GM21381 (cell line): ENCODE results near the gene ZNF80.
A peak's percentile ranks its signal among the peaks of the same experiment; 100 is the strongest.
"Not testable (repeated sequence)": the region's sequence is repeated elsewhere in the genome, so short reads cannot be mapped to it uniquely, and the experiment has no call there.

ENCODE experiments used
- ATAC-seq: cut with Tn5 transposase; IDR thresholded peaks from one replicate; pipeline ENCODE4 v1.9.1; 2021; ENCODE audit warnings: mild to moderate bottlenecking, moderate library complexity; ENCODE audit not compliant: unreplicated experiment

ZNF80 gene

GRCh38 chr3:114237478-114237877 lies at the start of gene ZNF80:
ZNF80 (minus strand) TSS chr3:114237578; CDS start chr3:114237074, 504 bp downstream.
- not testable (repeated sequence) for ATAC-seq

GRCh38 chr3:114286266-114286665 lies 48.9 kb upstream of the ZNF80 start:
- ATAC-seq, result no peak

GRCh38 chr3:114285648-114286230 lies 48.4 kb upstream of the ZNF80 start:
- no peak for ATAC-seq

- ATAC-seq, result no peak
Observed at GRCh38 chr3:114284644-114285043, 47.3 kb upstream of the ZNF80 start.

- not testable (repeated sequence) for ATAC-seq
Observed at GRCh38 chr3:114276856-114277255, 39.5 kb upstream of the ZNF80 start.

- ATAC-seq, result no peak
Observed at GRCh38 chr3:114274929-114275328, 37.6 kb upstream of the ZNF80 start.

- no peak for ATAC-seq
Observed at GRCh38 chr3:114272271-114272670, 34.9 kb upstream of the ZNF80 start.

GRCh38 chr3:114270019-114270418 lies 32.6 kb upstream of the ZNF80 start:
- no peak for ATAC-seq

- ATAC-seq, result no peak
Observed at GRCh38 chr3:114260152-114260551, 22.8 kb upstream of the ZNF80 start.

GRCh38 chr3:114259566-114259965 lies 22.2 kb upstream of the ZNF80 start:
- no peak for ATAC-seq

- no peak for ATAC-seq
Observed at GRCh38 chr3:114253505-114253904, 16.1 kb upstream of the ZNF80 start.

GRCh38 chr3:114252954-114253353 lies 15.6 kb upstream of the ZNF80 start:
- ATAC-seq, result no peak

- peak; percentile 99 for ATAC-seq
Observed at GRCh38 chr3:114242947-114243346, 5.6 kb upstream of the ZNF80 start.

GRCh38 chr3:114241262-114241661 lies 3.9 kb upstream of the ZNF80 start:
- ATAC-seq, result no peak

- not testable (repeated sequence) for ATAC-seq
Observed at GRCh38 chr3:114238146-114238785, 888 bp upstream of the ZNF80 start.

GRCh38 chr3:114235431-114235830 lies 1.9 kb downstream of the ZNF80 start:
- no peak for ATAC-seq

- no peak for ATAC-seq
Observed at GRCh38 chr3:114234745-114235144, 2.6 kb downstream of the ZNF80 start.

GRCh38 chr3:114231616-114232015 lies 5.8 kb downstream of the ZNF80 start:
- ATAC-seq, result no peak

- no peak for ATAC-seq
Observed at GRCh38 chr3:114227076-114227475, 10.3 kb downstream of the ZNF80 start.

- no peak for ATAC-seq
Observed at GRCh38 chr3:114226313-114226712, 11.1 kb downstream of the ZNF80 start.

GRCh38 chr3:114223143-114223542 lies 14.2 kb downstream of the ZNF80 start:
- peak; percentile 76 for ATAC-seq

GRCh38 chr3:114221881-114222264 lies 15.5 kb downstream of the ZNF80 start:
- ATAC-seq, result no peak
